Hepatocyte (in vitro differentiated cells): Measurements from ENCODE around the gene TET2.

Experiments
- CTCF ChIP-seq: fragments of 200-600 bp; sonication (generic); IDR thresholded peaks from 2 replicates; pipeline ENCODE4 v1.5.1; 2016; ENCODE audit warnings: antibody characterized with exemption, mild to moderate bottlenecking; ENCODE audit not compliant: poor library complexity
- EZH2 ChIP-seq: fragments of 200-600 bp; sonication (generic); IDR thresholded peaks from 2 replicates; pipeline ENCODE4 v1.6.1; 2016; ENCODE audit warnings: antibody characterized with exemption, mild to moderate bottlenecking, borderline replicate concordance

GRCh38 chr4:105280338-105281123 lies 133.9 kb downstream of the TET2 start:
- TF ChIP-seq CTCF (no peak), EZH2 (no peak)
